GM12878 (cell line): ENCODE measurements around the gene HYAL1. TPM values are rescaled to one million over a fixed set of nuclear protein-coding genes. Genes with fewer than 3 reads are reported as not detected.

Experiments used
- ATF7 ChIP-seq: fragments of 450-650 bp; IDR thresholded peaks from 2 replicates; pipeline ENCODE4 v1.6.1; 2016; ENCODE audit warnings: low read depth, mild to moderate bottlenecking
- BRCA1 ChIP-seq: IDR thresholded peaks from 2 replicates; pipeline ENCODE4 v1.6.1; 2011; ENCODE audit warnings: low read depth, low read length, improper control_type of control experiment
- CBFB ChIP-seq: IDR thresholded peaks from 2 replicates; pipeline ENCODE4 v1.6.1; 2016; ENCODE audit warnings: antibody characterized with exemption, low read depth
- EED ChIP-seq: sonication (generic); IDR thresholded peaks from 2 replicates; pipeline ENCODE4 v1.6.1; 2016; ENCODE audit warnings: antibody characterized with exemption, low read depth
- HDAC2 ChIP-seq: fragments of 200-600 bp; sonication (generic); IDR thresholded peaks from 2 replicates; pipeline ENCODE4 v1.6.1; 2017
- IRF4 ChIP-seq: IDR thresholded peaks from 2 replicates; pipeline ENCODE4 v1.6.1; 2011; ENCODE audit warnings: low read depth, low read length
- MXI1 ChIP-seq: fragments of 150-350 bp; IDR thresholded peaks from 2 replicates; pipeline ENCODE4 v1.6.1; 2011; ENCODE audit warnings: low read depth, mild to moderate bottlenecking, inconsistent platforms, low read length, improper control_type of control experiment
- NFXL1 ChIP-seq: fragments of 450-650 bp; IDR thresholded peaks from 2 replicates; pipeline ENCODE4 v1.6.1; 2017; ENCODE audit warnings: antibody characterized with exemption, mild to moderate bottlenecking, borderline replicate concordance
- PAX8 ChIP-seq: fragments of 450-650 bp; IDR thresholded peaks from 2 replicates; pipeline ENCODE4 v1.6.1; 2017; ENCODE audit warnings: mild to moderate bottlenecking, moderate library complexity
- POLR2AphosphoS5 ChIP-seq: IDR thresholded peaks from 2 replicates; pipeline ENCODE4 v1.6.1; 2011; ENCODE audit warnings: mild to moderate bottlenecking, low read length, inconsistent platforms
- SIX5 ChIP-seq: IDR thresholded peaks from 2 replicates; pipeline ENCODE4 v1.6.1; 2011; ENCODE audit warnings: mild to moderate bottlenecking, low read depth, low read length, moderate library complexity; ENCODE audit not compliant: severe bottlenecking
- SP1 ChIP-seq: IDR thresholded peaks from one replicate; pipeline ENCODE4 v1.6.1; 2011; ENCODE audit warnings: low read depth, low read length
- USF1 ChIP-seq: IDR thresholded peaks from 2 replicates; pipeline ENCODE4 v1.6.1; 2011; ENCODE audit warnings: borderline replicate concordance, low read depth, mild to moderate bottlenecking, moderate library complexity, mixed read lengths, low read length; ENCODE audit not compliant: insufficient read depth; ENCODE audit errors: extremely low read length
- WRNIP1 ChIP-seq: IDR thresholded peaks from 2 replicates; pipeline ENCODE4 v1.6.1; 2011; ENCODE audit warnings: low read depth, low read length, improper control_type of control experiment, borderline replicate concordance
- polyA plus RNA-seq, 11 experiments: library from polyadenylated mRNA; depleted of rRNA in 4 of 11; unstranded in 6 of 11; stranded (reverse) in 5 of 11; fragments of >200 nt; fragmentation: Nextera tagmentation in 4 of 11; fragmentation: Illumina TruSeq in 1 of 11; extraction: Ambion mirVana in 4 of 11; extraction: Trizol in 1 of 11; gene quantifications; 1 replicate in 1 of 11; 2 replicates in 10 of 11; pipeline versions ENCODE4 v1.2.1 to v1.2.3, GENCODE V29; 2011 to 2016; ENCODE audit warnings: inconsistent platforms in 2 of 11, missing spikeins in 2 of 11, low read depth in 1 of 11
- total RNA-seq, 4 experiments: library from RNA; depleted of rRNA in 3 of 4; stranded (reverse); fragments of >200 nt in 3 of 4; fragmentation: Illumina TruSeq in 1 of 4; extraction: Trizol in 1 of 4; gene quantifications; 2 replicates each; pipeline versions ENCODE4 v1.2.1 to v1.2.3, GENCODE V29; 2013 to 2021
- TF ChIP-seq, protein P1 (sequence below): fragments of 450-650 bp; IDR thresholded peaks from 2 replicates; pipeline ENCODE4 v1.6.1; 2017; ENCODE audit warnings: mild to moderate bottlenecking, moderate library complexity
- TF ChIP-seq, protein P2 (sequence below): IDR thresholded peaks from 2 replicates; pipeline ENCODE4 v1.6.1; 2011; ENCODE audit warnings: low read depth, low read length, improper control_type of control experiment, borderline replicate concordance
- TF ChIP-seq, protein P3 (sequence below): fragments of 450-650 bp; formaldehyde crosslinking; IDR thresholded peaks from 2 replicates; pipeline ENCODE4 v1.4.0; 2020; ENCODE audit warnings: mild to moderate bottlenecking, moderate library complexity

Gene HYAL1
- total and polyA plus RNA-seq, 10 of the 15 experiments (the other 5 are each of a cell fraction or from before 2014, with no cell fraction given), result 0.04 to 0.55 (median 0.18) TPM; not detected in 2

GRCh38 chr3:50292159-50293078 lies 11.0 kb downstream of the HYAL1 start, which contains the start of gene IFRD2 (continued):
- TF ChIP-seq, protein P1, sequence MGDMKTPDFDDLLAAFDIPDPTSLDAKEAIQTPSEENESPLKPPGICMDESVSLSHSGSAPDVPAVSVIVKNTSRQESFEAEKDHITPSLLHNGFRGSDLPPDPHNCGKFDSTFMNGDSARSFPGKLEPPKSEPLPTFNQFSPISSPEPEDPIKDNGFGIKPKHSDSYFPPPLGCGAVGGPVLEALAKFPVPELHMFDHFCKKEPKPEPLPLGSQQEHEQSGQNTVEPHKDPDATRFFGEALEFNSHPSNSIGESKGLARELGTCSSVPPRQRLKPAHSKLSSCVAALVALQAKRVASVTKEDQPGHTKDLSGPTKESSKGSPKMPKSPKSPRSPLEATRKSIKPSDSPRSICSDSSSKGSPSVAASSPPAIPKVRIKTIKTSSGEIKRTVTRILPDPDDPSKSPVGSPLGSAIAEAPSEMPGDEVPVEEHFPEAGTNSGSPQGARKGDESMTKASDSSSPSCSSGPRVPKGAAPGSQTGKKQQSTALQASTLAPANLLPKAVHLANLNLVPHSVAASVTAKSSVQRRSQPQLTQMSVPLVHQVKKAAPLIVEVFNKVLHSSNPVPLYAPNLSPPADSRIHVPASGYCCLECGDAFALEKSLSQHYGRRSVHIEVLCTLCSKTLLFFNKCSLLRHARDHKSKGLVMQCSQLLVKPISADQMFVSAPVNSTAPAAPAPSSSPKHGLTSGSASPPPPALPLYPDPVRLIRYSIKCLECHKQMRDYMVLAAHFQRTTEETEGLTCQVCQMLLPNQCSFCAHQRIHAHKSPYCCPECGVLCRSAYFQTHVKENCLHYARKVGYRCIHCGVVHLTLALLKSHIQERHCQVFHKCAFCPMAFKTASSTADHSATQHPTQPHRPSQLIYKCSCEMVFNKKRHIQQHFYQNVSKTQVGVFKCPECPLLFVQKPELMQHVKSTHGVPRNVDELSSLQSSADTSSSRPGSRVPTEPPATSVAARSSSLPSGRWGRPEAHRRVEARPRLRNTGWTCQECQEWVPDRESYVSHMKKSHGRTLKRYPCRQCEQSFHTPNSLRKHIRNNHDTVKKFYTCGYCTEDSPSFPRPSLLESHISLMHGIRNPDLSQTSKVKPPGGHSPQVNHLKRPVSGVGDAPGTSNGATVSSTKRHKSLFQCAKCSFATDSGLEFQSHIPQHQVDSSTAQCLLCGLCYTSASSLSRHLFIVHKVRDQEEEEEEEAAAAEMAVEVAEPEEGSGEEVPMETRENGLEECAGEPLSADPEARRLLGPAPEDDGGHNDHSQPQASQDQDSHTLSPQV, result no peak
- TF ChIP-seq, protein P2, sequence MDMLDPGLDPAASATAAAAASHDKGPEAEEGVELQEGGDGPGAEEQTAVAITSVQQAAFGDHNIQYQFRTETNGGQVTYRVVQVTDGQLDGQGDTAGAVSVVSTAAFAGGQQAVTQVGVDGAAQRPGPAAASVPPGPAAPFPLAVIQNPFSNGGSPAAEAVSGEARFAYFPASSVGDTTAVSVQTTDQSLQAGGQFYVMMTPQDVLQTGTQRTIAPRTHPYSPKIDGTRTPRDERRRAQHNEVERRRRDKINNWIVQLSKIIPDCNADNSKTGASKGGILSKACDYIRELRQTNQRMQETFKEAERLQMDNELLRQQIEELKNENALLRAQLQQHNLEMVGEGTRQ, result no peak
- TF ChIP-seq SIX5 (peak; percentile 100), ATF7 (peak; percentile 20; the same call in 1 of the 2 replicates), HDAC2 (no peak), POLR2AphosphoS5 (peak; percentile 70), USF1 (no peak), EED (no peak), SP1 (peak; percentile 88), PAX8 (no peak), IRF4 (no peak), CBFB (no peak; the same call in 1 of the 2 replicates), WRNIP1 (0 out of 2 replicates have a peak, but pooled peaks have one; percentile 83), BRCA1 (0 out of 2 replicates have a peak, but pooled peaks have one; percentile 21), NFXL1 (no peak), MXI1 (peak; percentile 96)
- TF ChIP-seq, protein P3, sequence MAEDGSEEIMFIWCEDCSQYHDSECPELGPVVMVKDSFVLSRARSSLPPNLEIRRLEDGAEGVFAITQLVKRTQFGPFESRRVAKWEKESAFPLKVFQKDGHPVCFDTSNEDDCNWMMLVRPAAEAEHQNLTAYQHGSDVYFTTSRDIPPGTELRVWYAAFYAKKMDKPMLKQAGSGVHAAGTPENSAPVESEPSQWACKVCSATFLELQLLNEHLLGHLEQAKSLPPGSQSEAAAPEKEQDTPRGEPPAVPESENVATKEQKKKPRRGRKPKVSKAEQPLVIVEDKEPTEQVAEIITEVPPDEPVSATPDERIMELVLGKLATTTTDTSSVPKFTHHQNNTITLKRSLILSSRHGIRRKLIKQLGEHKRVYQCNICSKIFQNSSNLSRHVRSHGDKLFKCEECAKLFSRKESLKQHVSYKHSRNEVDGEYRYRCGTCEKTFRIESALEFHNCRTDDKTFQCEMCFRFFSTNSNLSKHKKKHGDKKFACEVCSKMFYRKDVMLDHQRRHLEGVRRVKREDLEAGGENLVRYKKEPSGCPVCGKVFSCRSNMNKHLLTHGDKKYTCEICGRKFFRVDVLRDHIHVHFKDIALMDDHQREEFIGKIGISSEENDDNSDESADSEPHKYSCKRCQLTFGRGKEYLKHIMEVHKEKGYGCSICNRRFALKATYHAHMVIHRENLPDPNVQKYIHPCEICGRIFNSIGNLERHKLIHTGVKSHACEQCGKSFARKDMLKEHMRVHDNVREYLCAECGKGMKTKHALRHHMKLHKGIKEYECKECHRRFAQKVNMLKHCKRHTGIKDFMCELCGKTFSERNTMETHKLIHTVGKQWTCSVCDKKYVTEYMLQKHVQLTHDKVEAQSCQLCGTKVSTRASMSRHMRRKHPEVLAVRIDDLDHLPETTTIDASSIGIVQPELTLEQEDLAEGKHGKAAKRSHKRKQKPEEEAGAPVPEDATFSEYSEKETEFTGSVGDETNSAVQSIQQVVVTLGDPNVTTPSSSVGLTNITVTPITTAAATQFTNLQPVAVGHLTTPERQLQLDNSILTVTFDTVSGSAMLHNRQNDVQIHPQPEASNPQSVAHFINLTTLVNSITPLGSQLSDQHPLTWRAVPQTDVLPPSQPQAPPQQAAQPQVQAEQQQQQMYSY, result no peak
